NT2/D1 (cell line): ENCODE data around the gene UQCR10.

Source experiments
- SUZ12 ChIP-seq: IDR thresholded peaks from 2 replicates; pipeline ENCODE4 v1.6.1; 2011; ENCODE audit not compliant: insufficient read length, insufficient read depth; ENCODE audit errors: extremely low read depth
- YY1 ChIP-seq: IDR thresholded peaks from 2 replicates; pipeline ENCODE4 v1.6.1; 2011; ENCODE audit not compliant: insufficient read length, insufficient read depth

DNA sequence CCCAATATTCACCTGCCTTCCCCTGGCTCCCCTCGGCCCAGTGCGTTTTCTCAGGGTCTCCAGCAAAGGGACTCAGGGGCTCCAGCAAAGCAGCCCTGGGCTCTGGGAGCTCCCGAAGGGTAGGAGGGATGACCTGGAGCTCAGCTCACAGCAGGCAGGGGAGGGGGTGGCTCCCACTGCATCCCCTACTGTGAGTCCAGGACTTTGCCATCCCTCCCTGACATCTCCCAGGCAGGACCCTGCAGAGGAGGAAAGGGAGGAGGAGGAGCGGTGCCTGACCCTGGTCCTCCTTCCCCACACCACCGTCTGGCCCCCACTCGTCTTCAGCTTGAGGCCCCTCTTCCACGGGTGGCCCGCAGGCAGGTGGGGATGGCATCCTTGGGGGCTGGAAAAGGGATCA is 42.3 kb upstream of the UQCR10 start:
- TF ChIP-seq YY1 (no peak), SUZ12 (no peak)
